Stimulated activated naive B cell treated with anti-CD40 and anti-IgM and Interleukin-4, amounts not matched to agents 10 μg/mL and 1 μg/mL and 100 μg/mL, for 72 hours (primary cell): ENCODE measurements around the gene MMAA.
"Not testable (repeated sequence)": the region's sequence is repeated elsewhere in the genome, so short reads cannot be mapped to it uniquely, and the experiment has no call there.

Experiments used
- ATAC-seq, 2 donors: fragments of 150-1000 bp; cut with Tn5 transposase; replicated peaks; 2 replicates each; pipeline ENCODE4 v1.10.0; 2021; ENCODE audit warnings: moderate library complexity in 1 of 2
- DNase-seq: peaks from one replicate; pipeline ENCODE4 v3.0.0; 2021
- H3K27ac Mint-ChIP-seq: one replicate; pipeline ENCODE4 v1.8.0; 2022; ENCODE audit warnings: mild to moderate bottlenecking, mixed read lengths
- H3K27me3 Mint-ChIP-seq, 2 donors: one replicate each; pipeline ENCODE4 v1.8.0; 2022; ENCODE audit warnings: mixed read lengths in 2 of 2
- H3K36me3 Mint-ChIP-seq, 2 donors: one replicate each; pipeline ENCODE4 v1.8.0; 2022; ENCODE audit warnings: mixed read lengths in 2 of 2, mild to moderate bottlenecking in 1 of 2
- H3K4me1 Mint-ChIP-seq, 2 donors: one replicate each; pipeline ENCODE4 v1.8.0; 2022; ENCODE audit warnings: mixed read lengths in 2 of 2, mild to moderate bottlenecking in 1 of 2
- H3K4me3 Mint-ChIP-seq, 2 donors: one replicate each; pipeline ENCODE4 v1.8.0; 2022; ENCODE audit warnings: mild to moderate bottlenecking in 2 of 2, mixed read lengths in 2 of 2, moderate library complexity in 1 of 2
- H3K9me3 Mint-ChIP-seq, 2 donors: one replicate each; pipeline ENCODE4 v1.8.0; 2022; ENCODE audit warnings: mixed read lengths in 2 of 2, mild to moderate bottlenecking in 1 of 2

The MMAA gene

GRCh38 chr4:145618932-145619638, at the start of gene MMAA:
MMAA (plus strand) TSS chr4:145619385; CDS start chr4:145639140, 19,755 bp downstream.
- Mint-ChIP-seq H3K27ac (peak within 1 kb of the TSS; percentile 98), H3K4me3 (peak within 1 kb of the TSS; percentile 94 to 99), H3K9me3 (peaks cover 2 to 4% of the 10 kb centered on the region in 2 donors), H3K36me3 (peaks cover 11 to 15% of the 10 kb centered on the region in 2 donors), H3K4me1 (peaks cover 8 to 18% of the 10 kb centered on the region in 2 donors), H3K27me3 (no peaks in the 10 kb centered on the region)
- DNase-seq (peak; percentile 96), ATAC-seq (peak; percentile 95 to 96)

DNA sequence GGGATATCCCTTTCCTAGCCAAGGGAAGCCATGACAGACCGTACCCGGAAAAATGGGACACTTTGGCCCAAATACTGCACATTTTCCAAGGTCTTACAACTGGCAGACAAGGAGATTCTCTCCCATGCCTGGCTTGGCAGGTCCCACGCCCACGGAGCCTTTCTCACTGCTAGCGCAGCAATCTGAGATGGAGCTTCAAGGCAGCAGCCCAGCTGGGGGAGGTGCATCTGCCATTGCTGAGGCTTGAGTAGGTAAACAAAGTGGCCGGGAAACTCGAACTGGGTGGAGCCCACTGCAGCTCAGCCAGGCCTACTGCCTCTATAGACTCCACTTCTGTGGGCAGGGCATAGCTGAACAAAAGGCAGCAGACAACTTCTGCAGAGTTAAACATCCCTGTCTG, 44.6 kb upstream of the MMAA start:
- not testable (repeated sequence) for DNase-seq, ATAC-seq, H3K4me3 Mint-ChIP-seq, H3K27ac Mint-ChIP-seq, H3K4me1 Mint-ChIP-seq, H3K36me3 Mint-ChIP-seq
- Mint-ChIP-seq H3K27me3 (peaks cover 17 to 26% of the 10 kb centered on the region in 2 donors), H3K9me3 (peaks cover 10 to 16% of the 10 kb centered on the region in 2 donors)

GRCh38 chr4:145580906-145581305, 38.3 kb upstream of the MMAA start:
- Mint-ChIP-seq H3K4me3 (no peak overlapping the region), H3K9me3 (peaks cover 9 to 10% of the 10 kb centered on the region in 2 donors), H3K4me1 (no peaks in the 10 kb centered on the region), H3K27ac (no peak overlapping the region), H3K36me3 (peaks cover 0 to 5% of the 10 kb centered on the region in 2 donors), H3K27me3 (peaks cover 26 to 33% of the 10 kb centered on the region in 2 donors)
- no peak for ATAC-seq
- no peak for DNase-seq

DNA sequence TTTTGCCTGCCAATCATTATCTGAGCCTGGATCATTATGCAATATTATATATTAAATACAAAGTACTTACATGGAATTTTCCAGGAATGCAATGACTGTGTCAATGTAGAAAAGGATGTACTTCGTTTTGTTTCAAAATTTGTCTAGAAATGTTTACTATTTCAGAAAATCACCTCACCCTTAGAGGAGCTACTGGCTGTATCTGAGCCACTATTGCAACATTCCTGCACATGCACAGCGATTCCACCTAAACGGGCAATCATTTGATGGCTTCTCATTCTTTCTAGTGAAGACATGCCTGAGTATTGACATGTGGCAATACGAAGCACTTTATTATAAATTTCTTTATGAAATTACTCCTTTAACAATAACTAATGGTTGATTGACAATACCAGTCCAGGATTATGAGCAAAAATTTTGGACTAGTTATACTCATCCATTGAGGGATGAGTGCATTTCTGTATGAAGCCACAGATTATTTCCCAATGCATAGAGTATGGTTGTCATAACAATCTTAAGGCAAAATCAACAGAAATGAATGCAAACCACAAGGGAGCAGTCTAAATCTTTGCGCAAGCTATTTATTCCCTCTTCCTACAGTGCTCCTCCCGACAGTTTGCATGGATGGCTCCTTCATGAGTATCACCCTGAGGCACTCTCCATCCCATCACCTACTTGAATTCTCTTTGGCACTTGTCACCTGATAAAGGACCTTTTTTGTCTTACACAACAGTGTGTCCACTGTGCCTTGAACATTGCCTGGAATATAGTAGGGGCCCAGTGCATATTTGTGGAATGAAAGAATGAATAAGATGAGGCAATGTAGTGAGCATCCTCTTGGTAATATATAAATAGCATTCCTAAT, 35.8 kb upstream of the MMAA start:
- H3K9me3 Mint-ChIP-seq, result peaks cover 7 to 9% of the 10 kb centered on the region in 2 donors
- H3K36me3 Mint-ChIP-seq, result peaks cover 0 to 5% of the 10 kb centered on the region in 2 donors
- no peak overlapping the region for H3K4me3 Mint-ChIP-seq
- H3K27me3 Mint-ChIP-seq, result peaks cover 24% of the 10 kb centered on the region in 2 donors
- no peak for DNase-seq
- ATAC-seq, result no peak
- no peak overlapping the region for H3K27ac Mint-ChIP-seq
- peaks cover 0 to 2% of the 10 kb centered on the region in 2 donors for H3K4me1 Mint-ChIP-seq

GRCh38 chr4:145587088-145587754, 32.0 kb upstream of the MMAA start:
- H3K36me3 Mint-ChIP-seq, result no peaks in the 10 kb centered on the region
- DNase-seq (no peak), ATAC-seq (no peak)
- H3K27me3 Mint-ChIP-seq, result peaks cover 15 to 17% of the 10 kb centered on the region in 2 donors
- no peak overlapping the region for H3K27ac Mint-ChIP-seq
- peaks cover 0 to 3% of the 10 kb centered on the region in 2 donors for H3K4me1 Mint-ChIP-seq
- H3K4me3 Mint-ChIP-seq, result no peak overlapping the region
- H3K9me3 Mint-ChIP-seq, result peaks cover 0 to 4% of the 10 kb centered on the region in 2 donors

- not testable (repeated sequence) for H3K4me3 Mint-ChIP-seq, H3K27ac Mint-ChIP-seq, H3K36me3 Mint-ChIP-seq, ATAC-seq, H3K4me1 Mint-ChIP-seq, H3K9me3 Mint-ChIP-seq, DNase-seq
- H3K27me3 Mint-ChIP-seq, result peaks cover 16 to 17% of the 10 kb centered on the region in 2 donors
These were observed 29.8 kb upstream of the MMAA start for GRCh38 chr4:145589381-145589780.

GRCh38 chr4:145589916-145590702, 29.1 kb upstream of the MMAA start:
- Mint-ChIP-seq H3K27me3 (peaks cover 23 to 24% of the 10 kb centered on the region in 2 donors), H3K9me3 (peaks cover 0 to 4% of the 10 kb centered on the region in 2 donors), H3K4me1 (peaks cover 0 to 3% of the 10 kb centered on the region in 2 donors), H3K36me3 (no peaks in the 10 kb centered on the region), H3K27ac (no peak overlapping the region), H3K4me3 (no peak overlapping the region)
- ATAC-seq, result no peak
- DNase-seq, result no peak

DNA sequence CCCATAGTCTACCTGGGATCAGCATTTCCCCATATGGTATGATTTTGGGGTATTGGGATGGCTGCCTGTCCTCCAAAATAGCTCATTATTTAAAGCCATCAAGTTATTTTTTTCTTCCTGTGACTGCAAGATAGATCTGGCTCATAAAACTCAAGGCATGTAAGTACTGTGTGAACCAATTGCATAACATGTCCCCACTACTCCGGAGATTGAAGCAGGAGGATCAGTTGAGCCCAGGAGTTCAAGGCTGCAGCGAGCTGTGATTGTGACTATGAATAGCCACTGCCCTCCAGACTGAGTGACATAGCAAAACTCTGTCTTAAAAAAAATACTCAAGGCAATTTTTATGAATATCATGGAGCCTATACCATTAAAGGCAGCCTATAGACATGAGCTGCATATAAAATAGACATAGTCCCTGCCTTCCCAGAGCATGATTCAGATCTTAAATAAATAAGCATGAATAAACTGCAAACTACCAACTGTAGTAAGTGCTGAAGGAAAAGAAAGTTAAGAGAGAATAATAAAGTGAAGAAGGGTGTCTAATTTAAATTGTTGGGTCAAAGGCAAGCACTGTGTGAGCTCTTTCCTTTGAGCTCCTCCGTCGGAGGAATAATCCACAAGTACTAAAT, 16.9 kb upstream of the MMAA start:
- DNase-seq, result no peak
- H3K4me3 Mint-ChIP-seq, result no peak overlapping the region
- H3K4me1 Mint-ChIP-seq, result no peaks in the 10 kb centered on the region
- H3K9me3 Mint-ChIP-seq, result peaks cover 11 to 12% of the 10 kb centered on the region in 2 donors
- H3K27me3 Mint-ChIP-seq, result peaks cover 2 to 3% of the 10 kb centered on the region in 2 donors
- H3K27ac Mint-ChIP-seq, result no peak overlapping the region
- peaks cover 6 to 9% of the 10 kb centered on the region in 2 donors for H3K36me3 Mint-ChIP-seq
- ATAC-seq, result no peak

GRCh38 chr4:145605941-145606340, 13.2 kb upstream of the MMAA start:
- Mint-ChIP-seq H3K4me3 (no peak overlapping the region), H3K27me3 (no peaks in the 10 kb centered on the region), H3K9me3 (peaks cover 11 to 12% of the 10 kb centered on the region in 2 donors), H3K27ac (no peak overlapping the region), H3K36me3 (peaks cover 6 to 9% of the 10 kb centered on the region in 2 donors), H3K4me1 (no peaks in the 10 kb centered on the region)
- ATAC-seq (no peak), DNase-seq (no peak)

GRCh38 chr4:145609481-145610427, 9.4 kb upstream of the MMAA start:
- DNase-seq (peak; percentile 43), ATAC-seq (peak; percentile 63 to 65)
- Mint-ChIP-seq H3K4me3 (no peak overlapping the region), H3K36me3 (peaks cover 6 to 9% of the 10 kb centered on the region in 2 donors), H3K27me3 (no peaks in the 10 kb centered on the region), H3K9me3 (peaks cover 11 to 12% of the 10 kb centered on the region in 2 donors), H3K4me1 (peaks cover 0 to 2% of the 10 kb centered on the region in 2 donors), H3K27ac (no peak overlapping the region)

DNA sequence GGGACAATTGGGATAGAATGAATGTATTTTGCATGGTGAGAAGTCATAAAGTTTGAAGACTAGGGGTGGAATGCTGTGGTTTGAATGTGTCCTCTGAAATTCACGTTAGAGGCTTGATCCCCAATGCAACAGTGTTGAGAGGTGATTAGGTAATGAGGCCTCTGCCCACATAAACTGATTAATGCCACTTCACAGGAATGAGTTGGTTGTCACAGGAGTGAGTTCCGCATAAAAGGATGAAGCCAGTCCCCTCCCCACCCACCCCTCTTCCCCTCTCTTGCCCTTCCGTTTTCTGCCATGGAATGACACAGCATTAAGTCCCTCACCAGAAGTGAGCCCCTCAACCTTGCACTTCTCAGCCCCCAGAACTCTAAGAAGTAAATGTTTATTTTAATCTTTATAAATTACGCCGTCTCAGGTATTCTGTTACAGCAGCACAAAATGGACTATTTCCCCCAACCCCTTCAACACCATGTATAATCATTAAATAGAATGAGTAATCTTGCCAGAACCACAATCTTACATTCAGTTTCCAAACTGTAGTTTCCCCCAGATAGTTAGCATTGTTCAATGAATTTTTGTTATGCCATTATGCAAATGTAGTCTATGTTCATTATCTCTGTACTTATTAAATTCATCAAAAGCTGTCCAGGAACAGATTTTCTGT, 5.5 kb upstream of the MMAA start:
- Mint-ChIP-seq H3K4me1 (peaks cover 2 to 6% of the 10 kb centered on the region in 2 donors), H3K9me3 (no peaks in the 10 kb centered on the region), H3K27ac (peak overlapping the region; percentile 33), H3K4me3 (no peak overlapping the region), H3K36me3 (no peaks in the 10 kb centered on the region), H3K27me3 (no peaks in the 10 kb centered on the region)
- no peak for DNase-seq
- ATAC-seq, result peak in 1 of 2 donors; percentile 26

GRCh38 chr4:145614233-145614610, 5.0 kb upstream of the MMAA start:
- Mint-ChIP-seq H3K9me3 (no peaks in the 10 kb centered on the region), H3K36me3 (no peaks in the 10 kb centered on the region), H3K27me3 (no peaks in the 10 kb centered on the region), H3K27ac (peak overlapping the region; percentile 33), H3K4me3 (no peak overlapping the region), H3K4me1 (peaks cover 2 to 6% of the 10 kb centered on the region in 2 donors)
- DNase-seq (no peak), ATAC-seq (no peak)
